ENCODE measurements around the gene FBXO5.

FBXO5 gene

DNA sequence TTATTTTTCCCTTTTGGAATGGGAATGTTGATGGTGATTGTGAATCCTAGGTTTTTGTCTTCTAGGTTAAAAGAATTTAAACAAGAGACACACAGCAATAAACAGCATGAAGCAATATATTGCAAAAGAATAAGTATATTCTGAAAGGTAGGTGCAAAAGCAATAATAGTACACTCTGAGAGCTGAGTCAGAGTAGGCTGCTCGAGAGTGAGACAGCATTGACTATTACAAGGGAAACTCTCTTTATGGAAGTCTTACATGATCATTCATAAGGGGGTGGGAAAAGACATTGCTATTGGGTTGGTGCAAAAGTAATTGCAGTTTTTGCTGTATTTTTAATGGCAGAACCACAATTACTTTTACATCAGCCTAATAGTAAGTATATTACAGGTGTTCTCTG, 25.0 kb downstream of the FBXO5 start:
- no peak overlapping the region for H3K27ac ChIP-seq
- POLR2A ChIA-PET (ENCODE audit: low non-redundant PET) = no interaction called here
- TF ChIP-seq CTCF (conservative IDR thresholded peaks at IDR 0.05; ENCODE audit: low read depth) = no peak
- DNase-seq (ENCODE audit: low spot score) = no peak
- CTCF ChIA-PET = no interaction called here

DNA sequence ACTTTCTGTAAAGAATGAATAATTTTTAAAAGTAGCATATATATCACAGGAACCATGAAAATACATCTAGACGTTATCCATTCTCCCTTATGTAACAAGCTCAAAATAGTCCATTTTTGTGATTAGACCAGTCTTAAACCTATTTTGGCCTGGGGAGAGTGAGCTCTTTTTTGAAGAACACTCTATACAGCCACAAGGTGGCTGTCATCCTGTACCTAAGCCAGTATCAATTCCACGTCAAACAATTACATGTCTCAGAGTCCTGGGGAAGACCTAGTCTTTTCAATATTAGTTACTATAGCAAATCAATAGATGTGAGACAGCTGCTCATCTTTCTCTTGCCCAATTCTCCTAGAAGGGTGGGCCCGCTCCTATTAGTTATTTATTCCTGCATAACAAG, 28.4 kb downstream of the FBXO5 start:
- POLR2A ChIA-PET (ENCODE audit: low non-redundant PET) = no interaction called here
- H3K27ac ChIP-seq = no peak overlapping the region
- CTCF ChIA-PET = interaction anchor here (0.6 to 0.9 kb wide), 4 partner anchors 51 to 504 kb away, joined by 3 to 5 read pairs (median 4); no protein-coding TSS in a partner anchor
- no peak for TF ChIP-seq CTCF (conservative IDR thresholded peaks at IDR 0.05; ENCODE audit: low read depth)
- no peak for DNase-seq (ENCODE audit: low spot score)

GRCh38 chr6:152952866-152953509, 29.9 kb downstream of the FBXO5 start:
- TF ChIP-seq CTCF (conservative IDR thresholded peaks at IDR 0.05; ENCODE audit: low read depth) = peak; percentile 63
- peak; percentile 38 for DNase-seq (ENCODE audit: low spot score)
- H3K27ac ChIP-seq = no peak overlapping the region
- POLR2A ChIA-PET (ENCODE audit: low non-redundant PET) = no interaction called here
- CTCF ChIA-PET = interaction anchor here (0.5 kb wide), 1 partner anchor 200 kb away, joined by 3 read pairs; no protein-coding TSS in a partner anchor

DNA sequence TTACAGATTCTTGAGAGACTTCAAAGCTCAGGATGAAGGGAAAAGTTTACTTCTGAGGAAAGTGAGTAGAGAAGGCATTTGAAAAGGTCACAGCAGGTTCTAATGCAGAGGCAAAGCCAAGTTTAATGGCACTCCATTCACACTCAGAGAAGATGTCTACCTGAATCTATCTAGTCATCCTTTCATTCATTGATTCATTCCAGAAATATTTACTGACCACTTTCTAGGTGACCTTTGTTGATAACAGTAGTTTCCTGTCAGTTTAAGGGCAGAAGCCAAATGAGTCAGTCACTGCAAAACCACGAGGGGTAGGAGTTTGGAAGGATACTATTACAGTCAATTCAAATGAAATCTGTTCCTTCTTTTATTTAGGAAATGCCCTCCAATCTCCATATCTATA, 30.8 kb downstream of the FBXO5 start:
- H3K27ac ChIP-seq = no peak overlapping the region
- TF ChIP-seq CTCF (conservative IDR thresholded peaks at IDR 0.05; ENCODE audit: low read depth) = no peak
- peak; percentile 27 for DNase-seq (ENCODE audit: low spot score)
- POLR2A ChIA-PET (ENCODE audit: low non-redundant PET) = no interaction called here
- CTCF ChIA-PET = interaction anchor here (0.6 kb wide), 2 partner anchors 265 to 1211 kb away, joined by 3 to 5 read pairs; no protein-coding TSS in a partner anchor

DNA sequence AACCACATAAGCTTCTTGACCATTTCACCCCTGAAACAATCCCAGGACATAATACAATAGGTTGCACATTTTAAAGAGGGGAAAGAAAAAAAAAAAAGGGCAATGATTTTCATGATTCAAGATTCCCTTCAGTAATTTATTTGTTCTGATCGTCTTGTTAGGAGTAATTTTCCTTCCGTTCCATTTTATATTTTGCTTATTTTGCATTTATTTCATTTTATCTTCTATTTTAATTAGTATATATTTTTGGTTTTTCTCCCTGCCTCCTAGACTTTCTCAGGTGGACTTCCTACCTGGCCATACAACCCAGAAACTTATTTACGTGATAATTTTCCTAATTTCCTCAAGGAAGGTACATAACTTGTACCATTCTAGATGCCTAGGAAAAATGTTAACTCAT, 32.6 kb downstream of the FBXO5 start:
- H3K27ac ChIP-seq = no peak overlapping the region
- ChIA-PET POLR2A (ENCODE audit: low non-redundant PET) (no interaction called here), CTCF (interaction anchor here (1.0 kb wide), 1 partner anchor 86 kb away, joined by 3 read pairs; no protein-coding TSS in a partner anchor)
- no peak for DNase-seq (ENCODE audit: low spot score)
- TF ChIP-seq CTCF (conservative IDR thresholded peaks at IDR 0.05; ENCODE audit: low read depth) = no peak

DNA sequence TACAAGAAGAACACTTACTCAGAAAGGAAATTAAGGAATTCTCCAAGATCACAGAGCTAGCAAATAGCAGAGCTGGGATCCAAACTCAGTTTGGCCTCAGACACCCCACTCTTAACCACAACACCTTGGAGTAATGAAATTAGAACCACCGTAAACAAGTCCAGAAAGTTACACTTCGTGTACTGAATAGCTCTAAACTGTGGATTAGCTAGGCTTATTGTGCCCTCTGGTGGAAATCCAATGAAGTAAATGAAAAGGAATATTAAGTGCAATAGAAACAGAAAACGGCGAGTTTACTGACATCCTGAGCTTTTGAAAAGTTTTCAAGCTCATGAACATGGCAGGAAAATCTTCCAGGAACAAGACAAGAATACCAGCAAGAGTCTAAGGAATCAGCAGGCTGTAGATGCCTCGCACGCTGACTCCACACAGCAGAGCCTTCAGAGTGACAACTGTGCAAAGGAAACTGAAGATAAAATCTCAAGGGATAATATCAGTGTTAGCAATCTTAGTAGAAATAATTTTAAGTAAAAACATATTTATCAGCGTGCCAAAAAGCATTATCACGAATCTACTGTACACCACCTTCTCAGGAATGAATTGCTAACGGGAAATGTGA, 34.6 kb downstream of the FBXO5 start:
- POLR2A ChIA-PET (ENCODE audit: low non-redundant PET) = no interaction called here
- DNase-seq (ENCODE audit: low spot score) = peak; percentile 13
- peak; percentile 73 for TF ChIP-seq CTCF (conservative IDR thresholded peaks at IDR 0.05; ENCODE audit: low read depth)
- CTCF ChIA-PET = interaction anchor here (0.5 to 1.1 kb wide), 10 partner anchors 21 to 1451 kb away, joined by 3 to 5 read pairs (median 4); partner anchors contain the start of gene VIP
- H3K27ac ChIP-seq = no peak overlapping the region
